ENCODE data around the gene TEC.
"Not testable (repeated sequence)": the region's sequence is repeated elsewhere in the genome, so short reads cannot be mapped to it uniquely, and the experiment has no call there.

DNA sequence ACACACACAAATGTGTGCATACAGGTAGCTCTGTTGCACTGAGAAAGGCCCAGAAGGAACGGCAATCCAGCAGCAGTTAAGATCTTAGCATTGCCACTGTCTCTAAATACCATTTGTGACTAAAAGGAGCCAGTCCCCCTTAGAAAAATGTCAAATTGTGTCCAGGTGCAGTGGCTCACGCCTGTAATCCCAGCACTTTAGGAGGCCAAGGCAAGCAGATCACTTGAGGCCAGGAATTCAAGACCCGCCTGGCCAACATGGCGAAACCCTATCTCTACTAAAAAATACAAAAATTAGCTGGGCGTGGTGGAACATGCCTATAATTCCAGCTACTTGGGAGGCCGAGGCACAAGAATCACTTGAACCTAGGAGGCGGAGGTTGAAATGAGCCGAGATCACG, 105.1 kb downstream of the TEC start:
- not testable (repeated sequence) for TF ChIP-seq CTCF, POLR2A (IDR thresholded peaks at IDR 0.05)

All from thyroid gland (tissue), 4 donors.